Epithelial cell of esophagus (primary cell): Measurements from ENCODE around the gene CYP26B1.
A peak's percentile ranks its signal among the peaks of the same experiment; 100 is the strongest.

ENCODE experiments used
- DNase-seq: peaks from one replicate; pipeline ENCODE4 v3.0.0; 2010; ENCODE audit warnings: low read depth
- H3K4me3 ChIP-seq: 2 replicates; pipeline ENCODE4 v1.5.1; 2011; ENCODE audit warnings: mild to moderate bottlenecking, low read length, control low read depth
- CTCF ChIP-seq: IDR thresholded peaks from 2 replicates; pipeline ENCODE4 v1.5.1; 2011; ENCODE audit warnings: low read depth, mild to moderate bottlenecking, low read length, control low read depth, inconsistent platforms; ENCODE audit not compliant: insufficient read depth; ENCODE audit errors: missing control alignments

Gene CYP26B1

GRCh38 chr2:72118386-72118785 lies 29.3 kb downstream of the CYP26B1 start:
- TF ChIP-seq CTCF: no peak
- H3K4me3 ChIP-seq: no peak overlapping the region
- no peak for DNase-seq

DNA sequence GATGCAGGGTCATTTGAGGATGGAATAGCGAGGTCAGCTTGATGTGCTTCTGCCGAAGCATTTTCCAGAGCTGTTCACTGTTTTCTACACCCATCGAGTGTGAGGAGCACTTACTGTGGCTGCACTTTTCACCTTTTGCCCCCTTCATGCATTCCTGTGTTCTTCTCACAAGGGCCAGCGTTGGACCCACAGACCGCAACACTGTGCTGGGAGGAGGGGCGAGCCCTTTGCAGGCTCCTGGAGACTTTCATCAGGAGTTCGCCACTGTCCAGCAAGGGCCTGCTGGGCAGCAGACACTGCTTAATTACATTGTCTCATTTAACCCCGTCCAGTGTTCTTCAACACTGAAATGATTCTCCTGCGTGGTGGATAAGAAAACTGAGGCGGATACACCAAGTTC lies 29.9 kb downstream of the CYP26B1 start:
- TF ChIP-seq CTCF: no peak

DNA sequence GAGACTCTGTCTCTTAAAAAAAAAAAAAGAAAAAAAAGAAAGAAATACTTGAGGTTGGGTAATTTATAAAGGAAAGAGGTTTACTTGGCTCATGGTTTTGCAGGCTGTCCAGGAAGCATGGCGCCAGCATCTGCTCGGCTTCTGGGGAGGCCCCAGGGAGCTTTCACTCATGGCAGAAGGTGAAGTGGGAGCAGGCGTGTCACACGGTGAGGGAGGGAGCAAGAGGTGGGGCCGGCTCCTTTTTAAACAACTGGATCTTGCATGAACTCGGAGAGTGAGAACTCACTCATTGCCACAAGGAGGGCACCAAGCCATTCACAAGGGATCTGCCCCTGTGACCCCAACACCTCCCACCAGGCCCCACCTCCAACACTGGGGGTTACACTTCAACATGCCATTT lies 30.6 kb downstream of the CYP26B1 start:
- H3K4me3 ChIP-seq: no peak overlapping the region
- TF ChIP-seq CTCF: no peak
- DNase-seq: no peak

More for the DNA sequence above, 29.9 kb downstream of the CYP26B1 start:
- no peak for DNase-seq
- no peak overlapping the region for H3K4me3 ChIP-seq

GRCh38 chr2:72116081-72116533 lies 31.6 kb downstream of the CYP26B1 start:
- DNase-seq: no peak
- no peak overlapping the region for H3K4me3 ChIP-seq
- TF ChIP-seq CTCF: peak; percentile 49

- DNase-seq: peak; percentile 99
- TF ChIP-seq CTCF: no peak
- H3K4me3 ChIP-seq: no peak overlapping the region
Measured at GRCh38 chr2:72115110-72116080, 32.3 kb downstream of the CYP26B1 start.

DNA sequence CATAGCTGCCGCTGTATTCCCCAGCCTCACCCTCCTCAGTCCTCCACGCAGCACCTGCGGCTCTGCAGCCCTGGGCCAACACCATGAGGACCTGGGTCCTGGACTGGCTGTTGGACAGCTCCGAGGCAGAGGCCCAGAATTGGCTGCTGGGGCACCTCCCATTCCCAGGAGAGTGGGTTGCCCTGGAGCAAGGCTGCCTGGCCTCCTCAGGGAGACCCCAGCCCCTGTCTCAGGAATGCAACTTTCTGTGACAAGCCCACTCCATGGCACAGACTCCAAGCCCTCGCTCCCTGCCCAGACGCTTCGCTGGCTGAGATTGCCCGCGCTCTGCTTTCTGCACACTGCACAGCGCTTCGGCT lies 33.0 kb downstream of the CYP26B1 start:
- no peak overlapping the region for H3K4me3 ChIP-seq
- DNase-seq: peak; percentile 41

More for the DNA sequence above, 33.0 kb downstream of the CYP26B1 start:
- TF ChIP-seq CTCF: no peak
